ENCODE data around the gene STXBP2. TPM values are rescaled to one million over a fixed set of nuclear protein-coding genes. Genes with fewer than 3 reads are reported as not detected.

Gene STXBP2
- total and polyA plus RNA-seq, 2 experiments from 2014 or later: 1.8 to 2.0 TPM

DNA sequence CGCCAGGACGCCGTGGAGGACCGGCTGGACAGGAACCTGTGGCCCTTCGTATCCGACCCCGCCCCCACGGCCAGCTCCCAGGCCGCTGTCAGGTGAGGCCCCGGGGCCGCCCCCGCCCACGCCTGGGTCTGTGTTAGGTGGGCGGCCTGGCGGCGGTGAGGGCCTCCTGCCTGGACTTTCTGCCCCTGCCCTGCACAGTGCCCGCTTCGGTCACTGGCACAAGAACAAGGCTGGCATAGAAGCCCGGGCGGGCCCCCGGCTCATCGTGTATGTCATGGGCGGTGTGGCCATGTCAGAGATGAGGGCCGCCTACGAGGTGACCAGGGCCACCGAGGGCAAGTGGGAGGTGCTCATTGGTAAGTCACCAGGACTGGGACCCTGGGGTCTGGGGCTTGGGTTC is 10.2 kb downstream of the STXBP2 start:
- Histone ChIP-seq H3K79me2 (ENCODE audit: insufficient read depth) (no peaks in the 10 kb centered on the region), H3K9ac (no peak overlapping the region), H3K36me3 (ENCODE audit: low read depth) (no peaks in the 10 kb centered on the region), H3K27me3 (replicated peaks; ENCODE audit: insufficient read depth) (peaks cover 6% of the 10 kb centered on the region; the same call in 1 of the 2 replicates), H3K4me1 (ENCODE audit: insufficient read depth) (no peaks in the 10 kb centered on the region), H3K27ac (no peak overlapping the region), H3K4me2 (ENCODE audit: unreplicated experiment) (no peak overlapping the region), H4K20me1 (ENCODE audit: insufficient read depth) (no peaks in the 10 kb centered on the region), H3K4me3 (no peak overlapping the region), H2AFZ (no peak overlapping the region), H3F3A (ENCODE audit: insufficient read depth) (no peaks in the 10 kb centered on the region), H3K9me2 (ENCODE audit: insufficient read depth) (no peaks in the 10 kb centered on the region), H3K9me3 (ENCODE audit: low read depth) (no peaks in the 10 kb centered on the region)
- no peak for DNase-seq
- TF ChIP-seq EZH2phosphoT487 (IDR thresholded peaks at IDR 0.05; ENCODE audit: insufficient read depth, low read depth): no peak
- in situ Hi-C loops (cut with MboI): no loop called here
- WGBS, 2 experiments (ENCODE audit: low coverage in 1 of 2, low lambda C conversion rate in 2 of 2, missing lambda C conversion rate in 2 of 2): 79 to 85% methylated on average over 20 to 26 of the region's 26 CpGs

DNA sequence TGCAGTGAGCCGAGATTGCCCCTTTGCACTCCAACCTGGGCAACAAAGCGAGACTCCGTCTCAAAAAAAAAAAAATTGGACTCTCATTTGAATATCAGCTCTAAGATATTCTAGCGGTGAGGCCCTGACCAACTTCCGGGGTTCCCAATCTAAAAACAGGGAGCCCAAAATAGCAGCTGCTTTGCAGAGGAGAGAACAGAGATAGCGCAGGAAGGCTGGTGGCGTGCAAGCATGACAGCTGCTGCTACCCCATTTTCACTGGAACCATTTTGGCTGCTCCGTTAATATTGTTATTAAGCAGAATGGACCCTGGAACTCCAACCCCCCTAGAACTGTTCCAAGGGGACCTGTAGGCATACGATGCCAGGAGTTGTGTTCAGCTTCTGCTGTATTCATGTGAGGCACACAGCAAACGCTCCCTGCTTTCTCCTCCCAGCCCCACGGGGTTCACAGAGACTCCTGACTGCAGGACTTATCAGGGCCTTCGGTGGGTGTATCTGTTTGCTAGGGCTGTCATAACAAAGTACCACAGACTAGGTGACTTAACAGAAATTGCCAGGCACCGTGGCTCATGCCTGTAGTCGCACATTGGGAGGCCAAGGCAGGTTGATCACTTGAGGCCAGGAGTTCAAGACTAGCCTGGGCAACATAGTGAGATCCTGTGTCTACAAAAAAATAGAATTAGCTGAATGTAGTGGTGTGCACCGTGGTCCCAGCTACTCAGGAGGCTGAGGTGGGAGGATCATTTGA is 11.5 kb downstream of the STXBP2 start:
- no peak for DNase-seq
- Histone ChIP-seq H3F3A (ENCODE audit: insufficient read depth) (no peaks in the 10 kb centered on the region), H3K4me1 (ENCODE audit: insufficient read depth) (no peaks in the 10 kb centered on the region), H3K79me2 (ENCODE audit: insufficient read depth) (no peaks in the 10 kb centered on the region), H3K9ac (no peak overlapping the region), H3K4me2 (ENCODE audit: unreplicated experiment) (no peak overlapping the region), H3K9me2 (ENCODE audit: insufficient read depth) (no peaks in the 10 kb centered on the region), H3K4me3 (no peak overlapping the region), H3K36me3 (ENCODE audit: low read depth) (no peaks in the 10 kb centered on the region), H3K9me3 (ENCODE audit: low read depth) (no peaks in the 10 kb centered on the region), H3K27ac (no peak overlapping the region), H2AFZ (no peak overlapping the region), H4K20me1 (ENCODE audit: insufficient read depth) (no peaks in the 10 kb centered on the region), H3K27me3 (replicated peaks; ENCODE audit: insufficient read depth) (peaks cover 6% of the 10 kb centered on the region; the same call in 1 of the 2 replicates)
- in situ Hi-C loops (cut with MboI): no loop called here
- WGBS, 2 experiments (ENCODE audit: low coverage in 1 of 2, low lambda C conversion rate in 2 of 2, missing lambda C conversion rate in 2 of 2): 66 to 73% methylated on average over 15 of the region's 15 CpGs
- TF ChIP-seq EZH2 (IDR thresholded peaks at IDR 0.05; ENCODE audit: insufficient read depth, poor library complexity, severe bottlenecking): no peak
- TF ChIP-seq EZH2phosphoT487 (IDR thresholded peaks at IDR 0.05; ENCODE audit: insufficient read depth, low read depth): no peak

DNA sequence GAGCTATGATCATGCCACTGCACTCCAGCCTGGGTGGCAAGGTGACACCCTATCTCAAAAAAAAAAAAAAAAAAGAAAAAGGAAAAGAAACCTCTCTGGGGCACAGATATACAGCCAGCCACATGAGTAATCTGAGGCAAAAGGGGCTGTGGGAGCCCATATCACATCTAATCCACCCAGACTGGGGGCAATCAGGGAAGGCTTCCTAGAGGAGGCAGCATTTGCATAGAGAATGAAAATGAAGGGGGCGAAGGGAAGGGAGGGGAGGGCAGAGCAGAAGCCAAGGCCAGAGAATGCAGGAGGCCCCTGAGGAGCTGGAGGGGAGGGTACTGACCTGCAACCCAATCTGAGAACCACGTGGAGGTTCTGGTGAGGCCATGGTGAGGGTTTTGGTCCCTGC is 13.2 kb downstream of the STXBP2 start:
- H4K20me1 ChIP-seq (ENCODE audit: insufficient read depth): no peaks in the 10 kb centered on the region
- no peaks in the 10 kb centered on the region for H3K36me3 ChIP-seq (ENCODE audit: low read depth)
- no peaks in the 10 kb centered on the region for H3K9me2 ChIP-seq (ENCODE audit: insufficient read depth)
- no peaks in the 10 kb centered on the region for H3F3A ChIP-seq (ENCODE audit: insufficient read depth)
- no peaks in the 10 kb centered on the region for H3K4me1 ChIP-seq (ENCODE audit: insufficient read depth)
- in situ Hi-C loops (cut with MboI): no loop called here
- no peak overlapping the region for H3K4me2 ChIP-seq (ENCODE audit: unreplicated experiment)
- no peak overlapping the region for H3K4me3 ChIP-seq
- H2AFZ ChIP-seq: no peak overlapping the region
- no peak for DNase-seq
- no peaks in the 10 kb centered on the region for H3K79me2 ChIP-seq (ENCODE audit: insufficient read depth)
- no peak overlapping the region for H3K9ac ChIP-seq
- no peak overlapping the region for H3K27ac ChIP-seq
- WGBS, 2 experiments (ENCODE audit: low coverage in 1 of 2, low lambda C conversion rate in 2 of 2, missing lambda C conversion rate in 2 of 2): 35 to 43% methylated on average over 2 of the region's 2 CpGs
- H3K27me3 ChIP-seq (replicated peaks; ENCODE audit: insufficient read depth): peaks cover 6% of the 10 kb centered on the region; the same call in 1 of the 2 replicates
- no peak for TF ChIP-seq EZH2 (IDR thresholded peaks at IDR 0.05; ENCODE audit: insufficient read depth, poor library complexity, severe bottlenecking)
- no peak for TF ChIP-seq EZH2phosphoT487 (IDR thresholded peaks at IDR 0.05; ENCODE audit: insufficient read depth, low read depth)
- no peaks in the 10 kb centered on the region for H3K9me3 ChIP-seq (ENCODE audit: low read depth)

DNA sequence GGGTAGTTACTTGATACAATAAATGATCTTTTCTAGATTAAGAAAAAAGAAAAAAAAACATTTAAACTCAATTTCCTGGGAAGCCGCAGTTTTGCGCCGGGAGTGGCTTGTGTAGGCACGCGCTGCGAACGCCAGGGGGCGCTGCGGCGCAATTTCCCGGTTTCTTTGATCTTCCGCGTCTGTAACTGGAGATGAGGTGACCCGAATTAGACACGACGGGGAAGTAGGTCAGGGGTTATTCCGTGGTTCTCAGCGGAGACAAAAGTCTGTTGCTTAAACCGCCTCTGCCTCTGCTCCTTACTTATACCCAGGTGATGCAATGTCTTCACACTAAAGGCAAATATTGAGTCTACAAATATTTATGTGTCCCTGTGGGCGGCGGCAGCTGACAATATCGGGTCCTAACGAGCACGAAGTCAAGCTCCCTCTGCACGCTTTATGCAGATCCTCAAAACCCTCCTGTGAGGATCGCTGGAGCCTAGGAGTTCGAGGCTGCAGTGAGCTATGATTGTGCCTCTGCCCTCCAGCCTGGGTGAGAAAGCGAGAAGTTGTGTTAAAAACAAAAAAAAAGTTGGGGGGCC is 15.2 kb downstream of the STXBP2 start:
- in situ Hi-C loops (cut with MboI): no loop called here
- WGBS, 2 experiments (ENCODE audit: low coverage in 1 of 2, low lambda C conversion rate in 2 of 2, missing lambda C conversion rate in 2 of 2): 4 to 5% methylated on average over 28 of the region's 28 CpGs
- H3K4me3 ChIP-seq: peak overlapping the region; percentile 49
- no peaks in the 10 kb centered on the region for H3K9me3 ChIP-seq (ENCODE audit: low read depth)
- H3K27ac ChIP-seq: no peak overlapping the region
- H3K9ac ChIP-seq: peak overlapping the region; percentile 17; the same call in 1 of the 2 replicates
- no peak for TF ChIP-seq EZH2phosphoT487 (IDR thresholded peaks at IDR 0.05; ENCODE audit: insufficient read depth, low read depth)
- no peak for TF ChIP-seq EZH2 (IDR thresholded peaks at IDR 0.05; ENCODE audit: insufficient read depth, poor library complexity, severe bottlenecking)
- H2AFZ ChIP-seq: peak overlapping the region; percentile 77
- H3K27me3 ChIP-seq (replicated peaks; ENCODE audit: insufficient read depth): peaks cover 6% of the 10 kb centered on the region; the same call in 1 of the 2 replicates
- H3K4me1 ChIP-seq (ENCODE audit: insufficient read depth): no peaks in the 10 kb centered on the region
- peak overlapping the region; percentile 59 for H3K4me2 ChIP-seq (ENCODE audit: unreplicated experiment)
- no peaks in the 10 kb centered on the region for H3K79me2 ChIP-seq (ENCODE audit: insufficient read depth)
- no peaks in the 10 kb centered on the region for H4K20me1 ChIP-seq (ENCODE audit: insufficient read depth)
- DNase-seq: peak; percentile 74
- no peaks in the 10 kb centered on the region for H3K9me2 ChIP-seq (ENCODE audit: insufficient read depth)
- no peaks in the 10 kb centered on the region for H3F3A ChIP-seq (ENCODE audit: insufficient read depth)
- H3K36me3 ChIP-seq (ENCODE audit: low read depth): no peaks in the 10 kb centered on the region
